Measurements from ENCODE around the gene STARD5. TPM values are rescaled to one million over a fixed set of nuclear protein-coding genes. Genes with fewer than 3 reads are reported as not detected.

STARD5 gene
- total RNA-seq (2014; rRNA removed; shearing (Covaris generic)) (7.7 and 10.1 TPM in 2 replicates), polyA plus RNA-seq (2016; fragmentation: Nextera tagmentation; extraction: Ambion mirVana) (3.8 and 4.5 TPM in 2 replicates)
- long read RNA-seq, full-length matches to known transcripts: 2 of 3 reads
- long read RNA-seq, partial matches to known transcripts: 0 of 3 reads
- long read RNA-seq, other reads (novel, unspliced or antisense): 1 of 3 reads

- no peaks in the 10 kb centered on the region for H3K36me3 Mint-ChIP-seq (ENCODE audit: low read depth)
- H3K79me2 ChIP-seq (replicated peaks; ENCODE audit: insufficient read depth): no peaks in the 10 kb centered on the region
- no peaks in the 10 kb centered on the region; the same call in 2 of the 3 replicates for H3K9me3 Mint-ChIP-seq
- H3K9me2 ChIP-seq (ENCODE audit: insufficient read depth): no peaks in the 10 kb centered on the region
- peaks cover 7% of the 10 kb centered on the region for H3K27me3 Mint-ChIP-seq (ENCODE audit: insufficient read depth, low read depth, poor library complexity)
- no peaks in the 10 kb centered on the region for H4K20me1 ChIP-seq (replicated peaks; ENCODE audit: insufficient read depth)
- H2AFZ ChIP-seq: peak within 1 kb of the TSS; percentile 100
- H3K4me1 ChIP-seq (ENCODE audit: insufficient read depth): no peaks in the 10 kb centered on the region
- ATAC-seq (peak; percentile 99), DNase-seq (ENCODE audit: low spot score) (peak; percentile 99)
- no peaks in the 10 kb centered on the region for H3K36me3 ChIP-seq (ENCODE audit: insufficient read depth)
- peak within 1 kb of the TSS; percentile 99 for H3K4me3 Mint-ChIP-seq
- TF ChIP-seq POLR2AphosphoS5 (IDR thresholded peaks at IDR 0.05; ENCODE audit: low read depth): peak; percentile 90
- TF ChIP-seq ETS1 (IDR thresholded peaks at IDR 0.05): no peak
- peak; percentile 82 for TF ChIP-seq CREB1 (CRISPR knock-in tag; IDR thresholded peaks at IDR 0.05; ENCODE audit: low read depth)
- H3F3A ChIP-seq (replicated peaks; ENCODE audit: low read depth): no peaks in the 10 kb centered on the region
- peak within 1 kb of the TSS; percentile 89 for H3K4me2 ChIP-seq
- H3K27me3 ChIP-seq (ENCODE audit: insufficient read depth): no peaks in the 10 kb centered on the region
- peak within 1 kb of the TSS; percentile 88 for H3K4me3 ChIP-seq
- H3K4me1 Mint-ChIP-seq: peaks cover 10% of the 10 kb centered on the region; the same call in 1 of the 3 replicates
- no peak within 1 kb of the TSS for H3K27ac ChIP-seq (ENCODE audit: low read depth)
- peak within 1 kb of the TSS; percentile 90 for H3K27ac Mint-ChIP-seq
These were observed at the start of gene STARD5 for GRCh38 chr15:81323944-81324881. Gene STARD5 (minus strand): TSS chr15:81324141. CDS start chr15:81324099, 42 bp downstream.

- Mint-ChIP-seq H3K27me3 (ENCODE audit: insufficient read depth, low read depth, poor library complexity) (peaks cover 2% of the 10 kb centered on the region), H3K4me3 (no peak overlapping the region), H3K36me3 (ENCODE audit: low read depth) (no peaks in the 10 kb centered on the region), H3K9me3 (no peaks in the 10 kb centered on the region), H3K27ac (no peak overlapping the region), H3K4me1 (no peaks in the 10 kb centered on the region; the same call in 2 of the 3 replicates)
- no peak overlapping the region for H3K4me3 ChIP-seq
- H3K9me2 ChIP-seq (ENCODE audit: insufficient read depth): 0 out of 2 replicates have a peak, but pooled peaks cover 3% of the 10 kb centered on the region
- H3K4me2 ChIP-seq: no peak overlapping the region
- no peaks in the 10 kb centered on the region for H3K79me2 ChIP-seq (replicated peaks; ENCODE audit: insufficient read depth)
- ATAC-seq (no peak), DNase-seq (ENCODE audit: low spot score) (no peak)
- no peaks in the 10 kb centered on the region for H3K4me1 ChIP-seq (ENCODE audit: insufficient read depth)
- no peak overlapping the region for H2AFZ ChIP-seq
- H3F3A ChIP-seq (replicated peaks; ENCODE audit: low read depth): no peaks in the 10 kb centered on the region
- H3K36me3 ChIP-seq (ENCODE audit: insufficient read depth): no peaks in the 10 kb centered on the region
- no peaks in the 10 kb centered on the region for H3K27me3 ChIP-seq (ENCODE audit: insufficient read depth)
- no peak overlapping the region for H3K27ac ChIP-seq (ENCODE audit: low read depth)
- H4K20me1 ChIP-seq (replicated peaks; ENCODE audit: insufficient read depth): no peaks in the 10 kb centered on the region
- TF ChIP-seq ZNF462 (CRISPR knock-in tag; IDR thresholded peaks at IDR 0.05): no peak
- TF ChIP-seq ZNF114 (CRISPR knock-in tag; IDR thresholded peaks at IDR 0.05): no peak
- no peak for TF ChIP-seq CTCF (conservative IDR thresholded peaks at IDR 0.05; ENCODE audit: low read depth in 2 of 2)
- TF ChIP-seq ETS1 (IDR thresholded peaks at IDR 0.05): no peak
These were observed 49.2 kb upstream of the STARD5 start for GRCh38 chr15:81373176-81373575.

All from GM23338 (cell line).